Eye (tissue), 1 donor: ENCODE measurements around the gene TBC1D26.
"Not testable (repeated sequence)": the region's sequence is repeated elsewhere in the genome, so short reads cannot be mapped to it uniquely, and the experiment has no call there.

Experiments
- DNase-seq: peaks from one replicate; pipeline ENCODE4 v3.0.0-alpha.2; 2015

Gene TBC1D26

DNA sequence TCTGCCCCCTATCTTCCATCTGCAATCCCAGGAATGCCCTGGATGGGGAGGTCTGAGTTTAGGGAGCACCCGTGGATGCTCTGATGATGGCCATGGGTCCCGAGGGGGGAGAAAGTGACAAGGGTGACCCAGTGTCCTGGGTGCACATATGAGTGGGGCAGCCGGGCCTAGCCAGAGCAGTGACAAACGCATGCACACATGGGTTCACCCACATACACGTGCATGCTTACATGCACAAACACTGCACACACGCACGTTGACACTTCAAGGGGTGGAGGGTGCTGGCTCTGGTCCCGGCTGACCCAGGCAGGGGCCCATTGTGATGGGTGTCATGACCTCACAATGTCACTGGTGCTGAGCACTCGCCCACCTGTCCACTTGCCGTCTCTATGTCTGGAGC is at the start of gene TBC1D26:
TBC1D26 (plus strand) TSS at position 384 of the 400 bp plus-strand sequence. CDS start 3,066 bp downstream, outside the sequence.
- DNase-seq, result not testable (repeated sequence)

DNA sequence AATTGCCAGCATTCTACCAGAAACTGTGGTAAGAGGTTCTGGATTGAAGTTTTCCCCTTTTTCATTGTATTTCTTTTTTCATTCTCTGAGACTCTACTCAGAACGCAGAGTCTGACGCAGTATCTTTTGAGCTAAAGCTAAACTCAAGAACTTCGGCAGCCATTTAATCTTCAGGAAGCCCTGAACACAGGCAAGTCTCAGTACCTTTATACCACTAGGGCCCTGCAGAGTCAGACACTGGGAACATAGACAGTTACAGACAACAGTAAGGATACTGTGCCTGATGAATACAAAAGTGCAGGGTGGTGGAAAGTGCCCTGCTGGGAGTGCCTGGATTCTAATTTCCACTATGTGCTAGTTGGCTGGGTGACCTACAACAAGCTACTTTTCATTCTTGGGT is 48.9 kb upstream of the TBC1D26 start:
- DNase-seq, result not testable (repeated sequence)

DNA sequence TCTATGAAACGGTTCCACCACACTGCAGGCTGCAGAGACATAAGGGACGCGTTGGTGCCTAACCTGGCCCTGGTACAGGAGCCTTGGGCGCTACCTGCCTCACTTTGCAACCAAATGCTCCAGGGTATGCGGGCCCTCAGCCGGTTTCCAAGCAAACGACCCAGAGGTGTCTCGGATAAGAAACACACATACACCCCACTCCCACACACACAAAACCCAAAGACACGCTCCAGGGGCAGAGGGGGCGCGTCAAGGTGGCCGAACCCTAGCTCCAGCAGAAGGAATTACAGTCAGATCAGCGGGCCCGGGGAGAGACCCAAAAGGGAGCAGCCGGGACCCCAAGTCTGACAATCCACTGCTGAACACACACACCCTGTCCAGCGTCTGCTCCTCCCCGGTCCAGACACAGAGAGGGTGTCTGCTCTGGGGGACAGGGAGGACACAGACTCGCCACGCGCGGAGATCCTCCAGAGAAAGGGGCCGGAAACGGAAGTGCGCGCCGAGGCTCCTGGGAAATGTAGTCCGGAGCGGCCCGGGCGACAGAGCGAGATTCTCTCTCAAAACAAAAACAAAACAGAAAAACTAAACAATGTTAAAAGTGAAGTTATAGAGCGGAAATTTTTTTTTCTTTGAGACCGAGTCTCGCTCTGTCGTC is 48.1 kb upstream of the TBC1D26 start, which contains the start of gene TRIM16:
TRIM16 (minus strand) TSS at position 488 of the 655 bp plus-strand sequence. CDS start 32,702 bp downstream, outside the sequence.
- peak; percentile 93 for DNase-seq

DNA sequence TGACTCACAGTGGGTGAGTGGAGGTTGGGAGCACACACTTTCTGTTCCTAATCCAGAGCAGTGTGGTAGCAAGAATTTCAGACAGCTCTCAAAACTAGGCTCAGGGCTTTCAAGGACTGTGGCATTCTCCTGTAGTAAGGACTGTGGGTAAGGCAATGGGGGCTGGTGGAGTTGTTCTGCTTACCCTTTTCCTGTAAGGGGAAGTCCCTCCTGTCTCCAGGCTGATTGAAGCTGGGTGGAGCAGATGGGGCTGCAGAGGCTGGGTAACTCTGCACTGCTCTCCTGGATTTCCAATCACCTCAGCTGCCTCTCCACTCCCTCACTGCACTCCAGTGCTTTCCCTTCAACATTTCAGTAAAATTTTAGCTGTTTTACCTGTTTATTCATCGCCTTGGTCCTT is 44.6 kb upstream of the TBC1D26 start:
- DNase-seq, result not testable (repeated sequence)

DNA sequence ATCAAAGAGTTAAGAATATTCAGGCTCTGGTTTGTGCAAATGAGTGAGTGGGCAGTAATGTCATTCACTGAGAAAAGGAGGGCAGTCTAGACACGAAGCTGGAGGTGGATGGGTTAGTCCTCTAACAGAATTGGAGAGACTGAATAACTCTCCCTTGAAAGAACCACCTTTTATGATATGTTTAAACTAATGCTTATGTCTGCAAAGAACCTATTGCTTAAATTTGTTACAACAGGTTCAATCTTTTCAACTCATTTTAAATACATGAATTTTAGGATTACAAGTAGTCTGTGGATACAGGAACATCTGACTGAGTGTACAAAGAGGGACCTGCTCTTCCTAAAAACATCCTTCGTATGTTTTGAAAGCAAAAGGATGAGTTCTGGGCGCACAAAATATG is 33.1 kb upstream of the TBC1D26 start:
- peak; percentile 52 for DNase-seq

DNA sequence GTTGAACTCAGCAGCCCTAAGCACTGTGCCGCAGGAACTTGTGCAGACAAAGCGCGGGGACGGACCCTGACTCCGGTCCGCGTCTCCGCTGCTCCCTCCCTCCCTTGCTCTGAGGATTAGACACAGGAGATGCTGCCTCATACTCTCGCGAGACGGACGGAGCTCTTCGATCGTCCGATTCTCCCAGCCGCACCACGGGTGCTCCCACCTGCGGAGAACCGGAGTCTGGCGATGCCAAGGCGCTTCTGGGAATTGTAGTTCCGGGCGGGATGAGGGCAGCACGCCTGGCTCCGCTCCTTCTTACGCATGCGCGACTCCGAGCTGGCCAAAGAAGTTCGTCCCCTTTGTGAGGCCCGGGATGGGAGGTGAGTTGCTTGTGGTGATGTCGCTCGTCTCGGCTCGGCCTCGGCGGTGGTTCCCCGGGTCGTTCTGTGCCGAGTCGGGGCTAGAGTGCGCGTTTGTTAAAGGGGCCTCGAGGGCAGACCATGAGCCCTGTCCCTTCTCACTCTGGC is 32.6 kb upstream of the TBC1D26 start, which contains the start of gene ZNF286A:
ZNF286A (plus strand) TSS at position 340 of the 512 bp plus-strand sequence. CDS start 578 bp downstream, outside the sequence.
- DNase-seq, result peak; percentile 100

DNA sequence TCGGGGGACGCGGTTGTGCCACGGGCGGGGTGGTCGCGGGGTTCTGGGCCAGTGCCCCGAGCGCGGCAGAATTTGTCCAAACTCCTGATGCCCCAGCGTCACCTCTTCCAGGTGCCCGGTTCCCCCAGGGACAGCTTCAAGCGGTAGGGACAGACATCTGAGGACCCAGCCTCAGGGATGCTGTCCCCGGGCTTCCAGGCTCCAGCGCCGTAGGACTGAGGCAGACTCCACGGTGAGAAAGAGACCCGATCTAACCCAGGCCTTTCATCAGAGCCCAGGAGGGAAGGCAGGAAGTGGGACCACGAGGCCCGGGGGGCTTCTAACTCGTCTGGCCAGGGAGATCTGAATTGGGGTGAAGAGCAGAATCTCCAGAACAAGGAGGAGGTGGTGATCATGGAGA is 32.1 kb upstream of the TBC1D26 start:
- DNase-seq, result not testable (repeated sequence)

DNA sequence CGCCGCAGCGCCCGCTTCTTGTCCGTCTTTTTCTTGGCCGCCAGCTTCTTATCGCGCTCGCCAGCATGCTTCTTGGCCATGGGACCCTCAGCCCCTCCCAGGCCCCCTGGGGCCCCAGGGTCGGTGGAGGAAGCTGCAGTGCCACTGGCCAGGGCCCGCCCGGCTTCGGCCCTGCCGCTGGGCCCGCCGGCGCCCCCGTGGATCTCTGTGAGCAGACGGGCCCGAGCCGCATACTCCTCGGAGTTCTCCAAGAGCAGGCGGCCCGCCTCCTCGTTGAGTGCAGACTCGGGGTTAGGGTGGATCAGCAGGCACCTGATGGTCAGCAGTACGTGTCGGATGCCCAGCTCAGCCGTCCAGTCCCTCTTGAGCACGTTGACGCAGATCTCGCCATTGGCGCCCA is 27.8 kb upstream of the TBC1D26 start:
- DNase-seq, result not testable (repeated sequence)

DNA sequence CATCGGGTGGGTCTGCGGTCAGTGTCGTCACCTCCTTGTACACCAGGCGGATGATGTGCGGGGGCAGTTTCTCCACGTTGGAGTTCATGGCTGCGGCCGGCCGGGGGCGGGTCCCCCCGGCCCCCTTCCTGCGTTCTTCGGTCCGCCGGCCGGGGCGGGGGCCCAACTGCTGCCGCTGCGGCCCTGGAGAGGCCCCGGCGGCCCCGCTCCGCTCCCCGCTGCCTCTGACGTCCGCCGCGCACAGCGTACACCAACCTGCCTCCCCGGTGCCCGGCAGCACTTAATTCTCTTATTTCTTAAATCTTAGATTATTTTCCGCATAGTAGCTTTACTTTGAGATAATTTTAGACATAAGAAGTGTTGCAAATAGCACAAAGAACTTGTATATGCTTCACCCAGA is 27.3 kb upstream of the TBC1D26 start:
- not testable (repeated sequence) for DNase-seq

DNA sequence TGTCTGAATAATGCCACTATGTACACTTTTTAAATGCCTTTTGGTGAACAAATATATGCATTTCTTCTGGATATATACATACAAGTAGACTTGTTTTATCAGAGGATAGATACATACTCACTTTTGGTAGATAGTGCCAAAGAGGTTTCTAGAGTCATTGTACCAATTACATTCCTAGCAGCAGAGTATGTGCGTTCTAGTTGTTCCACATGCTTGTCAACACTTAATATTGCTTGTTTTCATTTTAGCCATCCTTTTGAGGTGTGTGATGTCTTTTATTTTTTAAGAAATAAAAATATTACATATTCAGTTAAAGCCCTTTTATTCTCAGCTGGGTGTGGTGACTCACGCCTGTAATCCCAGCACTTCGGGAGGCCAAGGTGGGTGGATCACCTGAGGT is 23.2 kb upstream of the TBC1D26 start:
- DNase-seq, result not testable (repeated sequence)

DNA sequence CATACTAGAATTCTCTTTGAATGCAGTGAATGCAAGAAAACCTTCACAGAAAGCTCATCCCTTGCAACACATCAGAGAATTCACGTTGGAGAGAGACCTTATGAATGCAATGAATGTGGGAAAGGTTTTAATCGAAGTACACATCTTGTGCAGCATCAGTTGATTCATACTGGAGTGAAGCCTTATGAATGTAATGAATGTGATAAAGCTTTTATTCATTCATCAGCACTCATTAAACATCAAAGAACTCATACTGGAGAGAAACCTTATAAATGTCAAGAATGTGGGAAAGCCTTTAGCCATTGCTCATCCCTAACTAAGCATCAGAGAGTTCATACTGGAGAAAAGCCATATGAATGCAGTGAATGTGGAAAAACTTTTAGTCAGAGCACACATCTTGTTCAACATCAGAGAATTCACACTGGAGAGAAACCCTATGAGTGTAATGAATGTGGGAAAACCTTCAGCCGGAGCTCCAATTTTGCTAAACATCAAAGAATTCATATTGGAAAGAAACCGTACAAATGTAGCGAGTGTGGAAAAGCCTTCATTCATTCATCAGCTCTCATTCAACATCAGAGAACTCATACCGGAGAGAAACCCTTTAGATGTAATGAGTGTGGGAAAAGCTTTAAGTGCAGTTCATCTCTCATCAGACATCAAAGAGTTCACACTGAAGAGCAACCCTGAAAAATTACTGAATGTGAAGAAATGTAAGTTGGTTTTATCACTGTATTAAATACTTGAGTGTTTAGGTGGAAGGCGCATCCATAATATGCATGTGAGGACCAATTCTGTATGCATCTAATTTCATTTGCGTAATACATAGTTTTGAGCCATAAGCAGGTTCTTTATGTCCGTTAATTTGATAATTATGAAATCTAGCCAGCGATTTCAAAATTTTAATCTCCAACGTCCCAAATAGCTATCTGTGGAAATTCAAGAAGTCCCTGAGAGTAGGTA is 15.2 kb upstream of the TBC1D26 start:
- not testable (repeated sequence) for DNase-seq

DNA sequence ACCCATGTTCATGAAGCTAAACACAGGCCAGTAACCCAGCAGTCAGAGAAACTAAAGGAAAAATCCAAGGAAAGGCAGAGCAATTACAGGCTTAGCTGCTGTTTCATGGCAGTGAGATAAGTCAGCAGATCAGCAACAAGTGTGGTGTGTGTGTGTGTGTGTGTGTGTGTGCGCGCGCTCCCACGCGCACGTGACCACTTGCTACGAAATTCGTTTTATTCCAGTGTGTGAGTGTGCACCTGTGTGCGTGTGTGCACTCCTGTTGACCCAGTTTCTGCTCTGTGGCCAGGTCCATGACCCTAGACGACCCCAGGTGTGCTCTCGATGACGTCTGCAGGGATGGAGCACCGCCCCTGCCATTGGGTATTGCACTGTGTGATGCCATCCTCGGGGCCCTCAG is 1.5 kb upstream of the TBC1D26 start:
- DNase-seq, result not testable (repeated sequence)

DNA sequence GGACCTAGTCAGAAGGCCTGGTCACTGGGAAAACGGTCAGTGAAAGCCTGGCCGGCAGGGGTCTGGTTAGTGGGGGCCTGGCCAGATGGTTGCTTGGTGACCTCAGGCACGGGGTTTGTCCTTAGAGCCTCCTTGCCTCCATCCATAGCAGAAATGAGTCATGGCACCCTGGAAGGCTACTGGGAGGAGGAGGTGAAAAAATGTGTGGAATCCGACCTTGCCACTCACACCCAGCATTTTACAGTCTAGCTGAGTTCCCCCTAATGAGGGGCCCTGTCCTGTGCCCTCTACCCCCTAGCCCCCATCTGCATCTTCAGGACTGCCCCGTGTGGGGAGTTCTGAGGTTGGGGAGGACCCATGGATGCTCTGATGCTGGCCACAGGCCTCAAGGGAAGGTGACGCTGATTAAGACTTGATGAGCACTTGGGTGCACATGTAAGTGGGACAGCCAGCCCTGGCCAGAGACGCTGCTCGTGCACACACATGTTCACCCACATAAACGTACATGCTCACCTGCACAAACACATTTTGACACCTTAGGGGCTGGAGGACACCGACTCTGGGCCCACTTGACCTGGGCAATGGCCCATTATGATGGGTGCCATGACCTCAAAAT is 1.2 kb downstream of the TBC1D26 start:
- DNase-seq, result not testable (repeated sequence)

DNA sequence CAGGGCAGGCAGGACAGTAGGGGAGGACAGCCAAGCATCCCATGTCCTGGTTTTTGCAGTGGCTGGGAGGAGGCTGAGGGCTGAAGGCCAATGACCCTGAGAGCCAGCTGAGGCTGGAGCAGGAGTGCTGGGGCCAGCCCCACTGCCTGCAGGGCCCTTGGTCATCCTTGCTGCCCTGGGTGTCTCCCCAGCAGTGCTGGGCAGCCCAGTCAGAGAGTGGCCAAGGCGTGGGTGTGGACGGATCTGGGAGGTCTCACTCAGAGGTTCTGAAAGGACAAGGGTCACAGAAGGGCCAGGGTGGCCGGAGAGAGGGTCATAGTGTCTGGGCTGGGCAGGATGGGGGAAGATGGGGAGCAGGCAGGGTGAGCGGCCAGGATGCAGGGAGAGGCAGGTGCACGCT is 4.5 kb downstream of the TBC1D26 start:
- DNase-seq, result not testable (repeated sequence)

DNA sequence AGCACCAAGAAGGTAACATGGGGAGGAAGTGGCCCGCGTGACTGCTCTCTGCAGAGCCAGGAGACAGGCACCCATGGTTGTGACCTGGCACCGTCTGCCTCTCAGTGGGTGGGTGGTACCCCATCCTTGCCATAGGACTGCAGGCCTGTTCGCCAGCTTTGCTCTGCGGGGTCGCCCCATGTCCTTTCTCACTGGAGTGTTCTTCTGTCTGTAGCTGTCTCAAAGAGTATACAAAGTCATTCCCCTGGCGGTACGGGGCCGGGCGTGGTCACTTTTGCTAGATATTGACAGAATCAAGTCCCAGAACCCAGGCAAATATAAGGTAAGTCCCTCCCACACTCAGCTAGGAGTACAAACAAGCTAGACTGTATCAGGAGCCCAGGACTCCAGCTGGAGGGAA is 6.0 kb downstream of the TBC1D26 start:
- no peak for DNase-seq

DNA sequence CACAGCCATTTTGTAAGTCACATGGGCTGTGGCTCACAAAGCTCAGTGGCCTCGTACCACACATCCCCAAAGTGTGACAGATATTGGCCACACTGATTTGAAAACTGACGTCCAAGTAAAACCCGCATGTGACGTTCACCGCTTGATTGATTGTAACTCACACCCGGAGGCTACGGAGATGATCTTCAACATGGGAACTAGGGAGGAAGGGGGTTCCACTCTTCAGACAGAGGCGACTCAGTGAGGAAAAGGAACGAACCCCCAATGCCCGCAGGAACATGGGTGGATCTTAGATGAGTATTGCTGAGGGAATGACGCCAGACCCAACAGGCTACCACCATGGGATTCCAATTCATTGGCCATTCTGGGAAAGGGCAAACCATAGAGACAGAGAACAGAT is 7.2 kb downstream of the TBC1D26 start:
- not testable (repeated sequence) for DNase-seq

DNA sequence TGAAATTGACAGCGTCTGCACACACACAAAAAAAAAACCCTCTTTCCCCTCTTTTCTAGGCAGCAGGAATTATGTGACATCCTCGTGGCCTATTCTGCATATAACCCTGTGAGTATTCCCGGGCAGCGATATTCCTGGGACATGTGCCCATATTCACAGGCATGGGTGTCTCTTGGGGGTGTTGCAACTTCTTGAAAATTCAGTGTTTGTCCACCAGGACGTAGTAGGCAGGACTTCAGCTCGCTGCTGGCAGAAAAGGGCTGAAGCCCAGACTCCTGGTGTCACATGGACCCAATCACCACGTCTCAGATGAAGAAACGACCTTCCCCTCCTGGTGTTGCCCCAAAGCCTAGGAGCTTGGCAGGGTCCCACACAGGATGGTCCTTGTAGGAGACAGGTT is 8.0 kb downstream of the TBC1D26 start:
- DNase-seq, result not testable (repeated sequence)

DNA sequence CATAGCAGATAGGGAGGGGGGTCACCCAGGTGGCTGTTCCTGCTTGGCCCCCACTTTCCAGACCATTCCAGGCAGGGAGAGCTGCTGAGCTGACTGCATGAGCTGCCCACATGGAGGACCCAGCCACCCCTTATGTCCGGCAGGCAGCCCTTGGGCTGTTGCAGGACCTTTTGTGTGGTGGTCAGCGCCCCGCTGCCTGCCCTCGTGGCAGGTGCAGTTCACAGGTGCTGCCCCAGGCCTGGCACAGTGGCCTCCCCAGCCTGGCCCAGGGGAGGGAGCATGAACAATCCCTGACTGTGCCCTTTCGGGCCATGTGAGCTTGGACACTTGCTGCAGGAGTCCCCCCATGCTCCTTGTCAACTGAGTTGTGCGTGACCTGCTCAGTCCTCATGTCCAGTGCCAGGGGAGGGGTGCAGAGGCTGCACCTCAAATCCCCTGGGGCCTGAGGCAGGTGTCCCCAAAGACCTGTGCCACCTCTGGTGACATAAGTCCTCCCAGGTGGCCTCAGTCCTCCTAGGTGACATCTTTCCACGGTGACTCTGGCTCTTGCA is 8.6 kb downstream of the TBC1D26 start:
- no peak for DNase-seq

DNA sequence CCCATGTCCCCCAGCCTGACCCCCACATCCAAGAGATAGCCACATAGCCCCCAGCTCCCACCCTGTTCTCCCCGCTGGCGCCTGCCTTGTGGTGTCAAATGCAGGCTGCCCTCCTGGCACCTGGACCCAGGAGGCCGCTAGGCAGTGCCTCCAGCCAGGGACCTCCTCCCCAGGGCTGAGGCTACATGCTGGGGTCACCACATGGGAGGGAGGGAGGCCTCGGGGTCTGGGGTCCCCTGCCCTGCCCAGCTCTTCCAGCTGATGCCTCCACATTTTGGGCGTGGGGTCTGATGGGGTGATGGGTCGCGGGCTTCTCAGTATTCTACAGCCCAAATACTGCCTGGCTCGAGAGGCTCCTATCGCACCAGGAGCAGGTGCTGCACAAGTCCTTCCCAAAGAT is 9.5 kb downstream of the TBC1D26 start:
- DNase-seq, result no peak

DNA sequence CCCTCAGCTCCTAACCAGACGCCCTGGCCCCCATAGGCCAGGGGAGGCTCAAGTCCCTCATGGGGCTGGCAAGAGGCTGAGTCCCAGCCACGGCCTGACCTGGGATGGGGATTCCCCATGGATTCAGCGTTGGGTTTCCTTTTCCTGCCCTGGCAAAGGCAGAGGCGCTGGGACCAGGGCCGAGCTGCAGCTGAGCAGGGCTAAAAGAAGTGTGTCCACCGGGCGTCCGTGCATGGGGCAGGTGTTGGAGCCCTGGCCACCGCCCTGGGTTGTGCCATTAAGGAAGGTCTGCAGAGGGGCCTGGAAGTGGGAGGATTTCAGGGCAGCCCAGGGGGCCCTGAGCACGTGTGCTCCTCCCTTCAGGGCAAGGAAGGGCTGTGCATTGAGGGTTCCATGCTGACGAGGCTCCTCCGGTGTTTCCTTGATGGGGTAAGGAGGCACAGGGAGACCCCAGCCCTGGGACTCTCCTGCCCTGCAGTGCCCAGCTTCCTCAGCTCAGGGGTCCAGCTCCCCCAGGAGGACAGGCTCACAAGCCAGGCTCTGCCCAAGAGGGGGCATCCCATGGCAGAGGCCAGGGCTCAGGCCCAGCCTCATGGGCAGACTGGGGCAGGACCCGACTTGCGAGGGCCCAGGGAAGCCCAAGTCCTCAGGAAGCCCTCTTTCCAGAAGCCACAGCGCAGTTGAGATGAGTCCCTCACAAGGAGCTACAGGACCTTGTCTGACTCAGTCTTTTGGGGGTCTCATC is 10.1 kb downstream of the TBC1D26 start:
- DNase-seq, result no peak

DNA sequence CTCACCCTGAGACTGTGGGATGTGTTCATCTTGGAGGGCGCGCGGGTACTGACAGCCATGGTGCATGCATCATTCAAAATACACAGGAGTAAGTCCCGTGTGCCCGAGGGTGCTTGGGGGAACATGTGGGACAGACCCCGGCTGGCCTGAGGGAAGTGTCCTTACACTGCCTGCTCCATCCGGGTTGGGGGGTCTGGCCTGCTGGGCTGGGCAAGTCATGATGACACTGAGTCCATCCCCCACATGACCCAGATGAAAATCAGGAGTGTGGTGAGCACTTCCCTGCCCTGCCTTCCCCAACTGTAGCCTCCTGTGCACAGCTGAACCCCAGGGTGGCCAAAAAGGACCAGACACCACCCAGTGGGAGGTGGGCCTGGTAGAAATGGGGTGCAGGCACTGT is 10.8 kb downstream of the TBC1D26 start:
- no peak for DNase-seq
